G401.6 (cell line): ENCODE measurements around the gene CD300H.
"Not testable (repeated sequence)": the region's sequence is repeated elsewhere in the genome, so short reads cannot be mapped to it uniquely, and the experiment has no call there.

Source experiments
- FAIRE-seq: peaks from 2 replicates; lab custom pipeline; 2012; peaks lifted over from hg19 to GRCh38; lab: Jason Lieb, UNC

CD300H gene

DNA sequence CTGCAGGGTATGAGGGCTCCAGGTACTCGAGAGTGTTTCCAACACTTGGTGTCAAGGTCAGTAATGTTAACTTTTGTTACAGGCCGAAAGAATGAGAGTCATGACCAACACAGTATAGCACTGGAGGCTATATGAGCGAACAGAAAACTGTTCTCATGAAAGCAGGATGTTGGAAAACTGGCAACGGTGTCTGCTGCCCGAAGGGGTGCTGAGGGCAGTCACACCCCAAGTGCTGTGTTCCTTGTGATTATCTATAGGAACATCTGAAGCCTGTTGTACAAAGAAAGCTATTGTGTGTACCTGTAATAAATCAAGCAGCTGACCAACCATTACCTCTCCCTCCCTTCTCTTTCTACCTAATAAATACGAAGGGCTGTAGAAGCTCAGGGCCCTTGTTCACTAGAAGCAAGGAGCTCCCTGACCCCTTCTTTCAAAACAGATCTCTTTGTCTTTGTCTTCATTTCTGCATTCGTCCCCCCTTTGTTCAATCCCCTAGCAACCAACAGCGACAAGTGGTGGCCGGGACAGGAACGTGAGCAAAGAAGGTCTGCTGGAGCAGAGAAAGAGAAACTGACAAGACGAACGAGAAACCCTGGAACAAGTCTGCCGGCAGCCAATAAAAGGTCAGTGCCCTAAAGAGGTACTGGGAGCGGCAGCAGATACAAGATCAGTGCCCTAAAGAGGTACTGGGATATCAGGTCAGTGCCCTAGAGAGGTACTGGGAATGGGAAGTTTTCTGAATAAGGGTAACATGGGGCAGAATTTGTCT lies 17.2 kb upstream of the CD300H start:
- no peak for FAIRE-seq

- FAIRE-seq: no peak
Measured at GRCh38 chr17:74582633-74583032, 15.3 kb upstream of the CD300H start.

DNA sequence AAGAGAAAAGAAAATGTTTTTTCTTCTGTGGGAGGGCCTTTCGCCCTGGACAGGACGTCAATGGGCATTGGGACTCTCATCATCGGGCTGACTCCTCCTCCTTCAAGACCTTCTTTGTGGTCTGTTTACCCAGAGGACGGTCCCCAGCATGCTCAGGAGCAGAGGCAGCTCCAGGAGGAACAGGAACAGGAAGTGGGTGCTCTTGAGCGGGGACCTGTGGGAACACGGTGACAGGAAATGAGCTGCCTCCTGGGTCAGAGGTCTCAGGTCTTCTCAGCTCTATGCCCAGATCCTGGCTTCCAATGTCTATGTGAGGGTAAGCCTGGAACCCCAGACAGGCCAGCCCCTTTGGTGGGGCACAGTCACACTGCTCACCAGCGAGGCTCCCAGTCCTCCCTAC lies 12.6 kb upstream of the CD300H start:
- FAIRE-seq: no peak

DNA sequence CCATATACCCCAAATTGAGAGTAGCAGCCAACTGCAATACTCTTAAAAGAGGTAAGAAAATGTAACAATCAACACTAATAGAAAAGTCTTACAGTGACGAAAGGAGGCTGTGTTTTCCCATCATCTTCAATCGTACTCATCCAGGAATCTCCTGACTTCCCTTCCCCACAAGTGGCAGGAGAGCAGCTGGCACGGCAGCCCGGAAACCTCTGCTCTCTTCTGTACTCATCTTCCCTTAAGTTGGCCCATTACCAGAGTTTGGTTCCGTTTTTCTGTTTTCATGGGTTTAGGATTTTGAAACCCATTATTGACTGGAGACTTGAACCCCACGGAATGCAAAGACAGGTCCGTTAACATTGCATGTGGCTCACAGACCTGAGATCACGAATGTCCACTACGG lies 11.7 kb upstream of the CD300H start:
- no peak for FAIRE-seq

DNA sequence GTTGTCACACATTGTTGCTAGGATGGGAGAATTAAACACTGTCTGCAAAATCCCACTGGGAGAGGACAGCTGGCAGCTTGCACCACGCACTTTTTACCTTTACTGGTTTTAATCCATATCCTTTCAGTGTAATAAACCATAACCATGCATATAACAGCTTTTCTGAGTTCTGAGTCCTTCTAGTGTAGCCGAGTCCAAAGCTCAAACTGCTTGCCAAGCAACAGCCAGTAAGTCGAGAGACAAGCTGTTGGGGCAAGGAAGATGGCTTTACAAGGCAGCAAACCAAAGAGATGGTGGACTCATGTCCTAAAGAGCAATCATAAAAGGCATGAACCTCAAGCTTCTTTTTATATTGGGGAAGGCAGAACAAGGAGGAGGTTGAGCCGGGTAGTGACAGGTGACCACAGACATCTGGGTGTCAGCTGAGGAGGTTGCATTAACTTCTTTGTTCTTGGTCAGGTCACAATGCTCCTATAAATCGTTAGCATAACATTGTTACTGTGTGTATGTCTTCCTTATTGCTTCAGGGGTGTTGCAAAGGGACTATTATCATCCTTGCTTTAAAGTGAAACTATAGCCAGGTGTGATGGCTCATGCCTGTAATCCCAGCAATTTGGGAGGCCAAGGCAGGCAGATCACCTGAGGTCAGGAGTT lies 7.3 kb upstream of the CD300H start:
- no peak for FAIRE-seq

GRCh38 chr17:74573635-74574034 lies 6.3 kb upstream of the CD300H start:
- FAIRE-seq: not testable (repeated sequence)

- FAIRE-seq: no peak
Measured at GRCh38 chr17:74573169-74573568, 5.9 kb upstream of the CD300H start.

DNA sequence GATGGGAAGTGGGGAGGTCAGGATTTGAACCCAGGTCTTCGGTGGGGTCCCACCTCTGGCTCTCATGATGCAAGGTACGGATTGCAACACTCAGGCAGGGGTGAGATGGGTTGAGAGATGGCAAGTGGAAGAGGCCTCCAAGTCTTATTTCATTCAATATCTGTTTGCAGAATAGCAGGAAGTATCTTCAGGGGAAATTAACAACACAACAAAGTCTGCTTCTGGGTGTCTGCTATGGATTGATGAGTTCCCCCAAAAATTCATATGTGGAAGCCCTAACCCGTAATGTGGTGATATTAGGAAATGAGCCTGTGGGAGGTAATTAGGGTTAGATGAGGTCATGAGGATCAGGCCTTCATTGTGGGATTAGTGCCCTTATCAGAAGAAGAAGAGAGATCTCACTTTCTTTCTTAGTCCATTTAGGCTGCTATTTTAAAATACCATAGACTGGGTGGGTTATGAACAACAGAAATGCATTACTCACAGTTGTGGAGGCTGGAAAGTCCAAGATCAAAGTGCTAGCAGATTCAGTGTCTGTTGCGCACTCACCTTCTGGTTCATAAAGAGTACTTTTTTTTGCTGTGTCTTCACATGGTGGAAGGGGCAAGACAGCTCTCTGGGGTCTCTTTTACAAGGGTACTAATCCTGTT lies 4.4 kb upstream of the CD300H start:
- FAIRE-seq: no peak

DNA sequence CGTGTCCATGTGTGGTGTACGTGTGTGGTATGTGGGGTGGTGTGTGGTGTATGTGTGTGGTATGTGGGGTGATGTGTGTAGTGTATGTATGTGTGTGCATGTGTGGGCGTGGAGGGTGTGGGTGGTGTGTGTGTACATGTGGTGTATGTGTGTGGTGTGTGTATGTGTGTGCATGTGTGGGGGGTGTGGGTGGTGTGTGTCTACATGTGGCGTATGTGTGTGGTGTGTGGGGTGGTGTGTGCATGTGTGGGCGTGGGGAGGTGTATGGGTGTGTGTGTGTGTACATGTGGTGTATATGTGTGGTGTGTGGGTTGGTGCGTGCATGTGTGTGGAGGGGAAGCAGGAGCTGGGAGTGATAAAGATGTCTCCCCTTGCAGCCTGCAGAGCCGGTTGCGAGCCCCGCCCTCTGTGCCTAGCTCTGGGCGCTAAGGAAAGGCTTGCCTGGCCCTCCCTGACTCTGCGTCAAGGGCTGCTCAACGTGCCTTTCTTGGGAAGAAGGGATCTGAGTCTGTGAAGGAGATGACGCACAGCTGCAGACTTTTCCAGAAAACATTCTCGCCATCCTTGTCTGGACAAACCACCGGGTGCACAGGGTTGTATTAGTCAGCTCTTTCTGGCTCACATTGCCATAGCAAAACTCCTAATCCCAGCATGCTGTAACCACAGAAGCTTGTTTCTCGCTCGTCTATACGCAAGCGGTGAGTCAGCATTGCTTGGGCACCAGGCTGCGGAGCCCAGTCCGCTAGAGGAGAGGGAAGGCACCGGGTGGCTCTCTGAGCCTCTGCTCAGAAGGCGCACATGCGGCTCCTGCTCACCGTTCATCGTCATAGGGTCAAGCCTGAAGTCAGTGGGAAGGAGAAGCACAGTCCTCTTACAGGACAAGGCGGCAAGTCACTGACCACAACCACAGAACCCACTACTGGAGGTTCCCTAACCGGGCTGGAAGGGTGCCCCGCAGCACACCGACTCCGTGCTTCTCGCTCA lies 2.0 kb upstream of the CD300H start:
- FAIRE-seq: no peak

DNA sequence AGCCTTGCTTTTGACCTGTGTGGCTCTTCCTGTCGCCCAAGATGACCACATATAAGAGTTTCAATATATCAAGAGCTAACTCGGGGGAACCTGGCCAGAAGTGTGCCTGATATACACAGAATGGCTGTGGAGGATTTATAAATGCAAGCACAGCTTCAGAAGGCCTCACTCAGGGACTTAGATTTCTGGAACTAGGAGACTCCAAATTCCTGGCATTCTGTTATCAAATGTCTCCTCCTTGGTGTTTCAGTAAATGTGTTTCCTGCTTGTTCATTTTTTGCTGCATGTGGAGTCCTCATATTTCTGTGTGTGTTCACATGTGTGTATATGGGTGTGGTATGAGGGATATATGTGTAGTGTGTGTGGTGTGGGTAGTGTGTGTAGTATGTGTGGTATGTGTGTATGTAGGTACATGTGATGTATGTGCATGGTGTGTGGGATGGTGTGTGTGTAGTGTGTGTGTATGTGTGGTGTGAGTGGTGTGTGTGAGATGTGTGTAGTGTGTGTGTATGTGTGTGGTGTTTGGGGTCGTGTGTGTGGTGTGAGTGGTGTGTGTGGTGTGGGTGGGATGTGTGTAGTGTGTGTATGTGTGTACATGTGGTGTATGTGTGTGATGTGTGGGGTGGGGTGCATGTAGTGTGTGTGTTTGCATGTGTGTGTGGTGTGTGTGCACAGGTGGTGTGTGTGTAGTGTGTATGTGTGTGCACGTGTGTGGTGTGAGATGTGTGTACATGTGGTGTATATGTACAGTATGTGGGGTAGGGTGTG lies 981 bp upstream of the CD300H start:
- no peak for FAIRE-seq

DNA sequence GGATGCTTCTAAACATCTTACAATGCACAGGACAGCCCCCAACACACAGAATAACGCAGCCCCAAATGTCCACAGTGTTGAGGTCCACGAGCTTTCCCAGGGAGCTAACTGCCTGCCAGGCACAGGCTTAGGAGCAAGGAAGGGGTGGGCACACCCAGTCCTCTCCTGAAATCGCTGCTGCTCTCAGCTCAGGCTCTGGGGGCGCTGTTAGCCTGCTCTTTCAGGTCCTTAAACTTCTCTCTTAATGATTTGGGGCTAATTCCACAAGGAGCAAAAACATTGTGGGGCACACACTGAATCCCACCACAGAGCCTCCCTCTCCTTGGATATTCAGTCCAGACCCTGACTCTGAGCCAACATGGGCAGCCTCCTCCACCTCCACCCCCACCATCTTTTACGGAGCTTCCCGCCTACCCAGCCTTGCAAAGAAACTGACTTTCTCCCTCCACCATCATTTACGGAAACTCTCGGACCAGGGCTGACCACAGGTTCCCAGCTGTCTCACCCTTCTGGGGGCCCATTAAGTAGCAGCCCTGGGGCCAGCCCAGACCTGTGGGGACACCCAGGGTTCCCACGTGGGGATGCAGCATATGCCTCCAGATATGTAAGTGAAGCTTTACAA lies 1.1 kb downstream of the CD300H start:
- FAIRE-seq: no peak

- no peak for FAIRE-seq
Measured at GRCh38 chr17:74565126-74565525, 2.2 kb downstream of the CD300H start.

- FAIRE-seq: no peak
Measured at GRCh38 chr17:74563358-74563757, 4.0 kb downstream of the CD300H start.

DNA sequence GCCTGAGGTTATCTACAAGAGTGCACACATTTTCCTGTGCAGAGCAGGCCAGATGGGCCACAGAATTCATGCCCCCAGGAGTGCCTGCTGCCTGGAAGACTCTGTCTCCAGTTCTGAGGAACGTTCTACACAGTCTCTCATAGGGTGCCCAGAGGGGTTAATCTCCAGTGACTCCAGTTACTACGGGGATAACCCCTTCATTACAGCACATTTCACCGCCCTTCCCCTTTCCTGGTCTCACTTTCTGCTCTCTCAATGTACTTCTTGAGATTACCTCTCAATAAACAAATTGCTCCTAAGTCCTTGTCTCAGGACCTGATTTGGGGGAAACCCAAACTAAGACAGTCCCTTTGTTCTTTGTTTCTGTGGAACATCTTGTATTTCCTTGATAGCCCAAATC lies 5.7 kb downstream of the CD300H start:
- no peak for FAIRE-seq

- no peak for FAIRE-seq
Measured at GRCh38 chr17:74558882-74559519, 8.3 kb downstream of the CD300H start.

DNA sequence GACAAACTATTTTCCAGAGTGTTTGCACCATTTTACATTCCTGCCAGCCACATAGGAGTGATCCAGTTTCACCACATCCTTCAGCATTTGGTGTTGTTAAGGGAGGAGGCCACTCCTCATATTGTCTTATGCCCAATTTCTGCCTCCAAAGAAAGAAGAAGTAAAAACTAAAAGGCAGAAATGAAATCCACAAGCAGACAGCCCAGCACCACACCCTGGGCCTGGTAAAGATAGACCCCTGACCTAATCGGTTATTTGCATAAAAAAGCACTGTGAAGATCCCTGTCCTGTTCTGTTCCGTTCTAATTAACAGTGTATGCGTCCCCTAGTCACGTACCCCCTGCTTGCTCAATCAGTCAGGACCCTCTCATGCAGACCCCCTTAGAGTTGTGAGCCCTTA lies 8.9 kb downstream of the CD300H start:
- not testable (repeated sequence) for FAIRE-seq

GRCh38 chr17:74555427-74555940 lies 11.8 kb downstream of the CD300H start:
- no peak for FAIRE-seq

GRCh38 chr17:74554909-74555308 lies 12.4 kb downstream of the CD300H start:
- no peak for FAIRE-seq

DNA sequence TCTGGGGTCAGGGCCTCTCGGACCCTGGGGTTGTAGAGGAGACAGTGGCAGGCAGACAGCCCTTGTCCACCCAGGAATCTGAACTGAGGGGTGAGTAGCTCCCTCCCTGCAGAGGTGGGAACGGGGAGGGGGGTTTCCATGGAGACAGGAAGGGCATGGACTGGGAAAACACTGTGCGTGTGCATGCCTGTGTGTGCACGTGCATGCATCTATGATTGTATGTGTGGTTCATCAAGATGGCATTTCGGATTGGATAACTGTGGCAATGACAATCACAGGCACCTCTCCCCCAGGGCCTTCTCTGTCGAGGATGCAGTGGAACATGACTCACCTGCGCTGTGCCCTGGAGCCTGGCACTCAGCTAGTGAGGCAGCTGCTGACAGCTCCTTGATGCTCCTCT lies 15.3 kb downstream of the CD300H start:
- no peak for FAIRE-seq

DNA sequence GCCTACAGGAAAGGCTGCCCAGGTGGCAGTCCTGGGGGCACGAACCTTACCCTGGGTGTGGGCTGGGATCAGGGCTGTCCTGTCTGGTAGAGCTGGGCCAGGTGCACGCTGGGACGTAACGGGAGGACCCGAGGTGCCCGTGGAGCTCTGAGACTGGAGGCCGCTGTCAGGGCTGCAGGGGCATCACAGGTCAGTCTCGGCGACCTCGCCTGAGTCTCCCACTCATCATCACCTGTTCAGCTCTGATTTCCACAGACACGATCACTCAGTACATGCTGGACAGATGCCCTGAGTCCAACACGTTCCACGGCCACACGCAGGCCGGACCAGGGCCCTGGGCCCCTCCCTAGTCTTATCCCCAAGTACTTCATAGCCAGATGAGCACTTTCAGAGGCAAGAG lies 16.7 kb downstream of the CD300H start:
- FAIRE-seq: no peak
